Cardiac muscle cell (in vitro differentiated cells and primary cell): ENCODE measurements around the gene INTS3. TPM values are rescaled to one million over a fixed set of nuclear protein-coding genes. Genes with fewer than 3 reads are reported as not detected.

Source experiments
- DNase-seq, 2 donors: peaks; one replicate each; pipeline versions ENCODE4 v3.0.0 to v3.0.0-alpha.2; 2010 to 2017; ENCODE audit warnings: low read depth in 1 of 2, low spot score in 1 of 2
- H3K27ac ChIP-seq: fragments of 200-600 bp; sonication (generic); 2 replicates; pipeline ENCODE4 v1.5.1; 2016
- H3K27me3 ChIP-seq: fragments of 200-600 bp; sonication (generic); 2 replicates; pipeline ENCODE4 v1.6.0; 2016; ENCODE audit warnings: control low read depth
- H3K36me3 ChIP-seq: fragments of 200-600 bp; sonication (generic); 2 replicates; pipeline ENCODE4 v1.5.1; 2016; ENCODE audit warnings: control low read depth
- H3K4me1 ChIP-seq: fragments of 200-600 bp; sonication (generic); 2 replicates; pipeline ENCODE4 v1.8.1; 2017; ENCODE audit warnings: low read depth, mild to moderate bottlenecking, mixed run types
- H3K4me3 ChIP-seq: fragments of 200-600 bp; sonication (generic); 2 replicates; pipeline ENCODE4 v1.5.1; 2016; ENCODE audit warnings: mild to moderate bottlenecking
- H3K9me3 ChIP-seq: fragments of 200-600 bp; sonication (generic); 2 replicates; pipeline ENCODE4 v1.5.1; 2017; ENCODE audit warnings: low read depth, mild to moderate bottlenecking, control low read depth
- polyA plus RNA-seq: library from polyadenylated mRNA; unstranded; fragments of >200 nt; fragmentation: Nextera tagmentation; extraction: Ambion mirVana; gene quantifications from 2 replicates; pipeline ENCODE4 v1.2.1, GENCODE V29; 2016
- total RNA-seq: library from RNA; depleted of rRNA; stranded (reverse); fragments of >200 nt; gene quantifications from 2 replicates; pipeline ENCODE4 v1.2.3, GENCODE V29; 2016
- TF ChIP-seq, protein P1 (sequence below): IDR thresholded peaks from 2 replicates; pipeline ENCODE4 v1.5.1; 2012; ENCODE audit warnings: low read depth, mild to moderate bottlenecking, low read length

The INTS3 gene
- total and polyA plus RNA-seq, 2 experiments from 2014 or later, result 39.7 to 73.5 TPM

GRCh38 chr1:153803470-153804056 is 75.7 kb downstream of the INTS3 start:
- peaks cover 6% of the 10 kb centered on the region for H3K36me3 ChIP-seq
- no peaks in the 10 kb centered on the region for H3K27me3 ChIP-seq
- peak overlapping the region; percentile 51 for H3K27ac ChIP-seq
- no peak overlapping the region for H3K4me3 ChIP-seq
- no peak for DNase-seq
- H3K4me1 ChIP-seq, result peaks cover 23% of the 10 kb centered on the region
- no peaks in the 10 kb centered on the region for H3K9me3 ChIP-seq
- TF ChIP-seq, protein P1, sequence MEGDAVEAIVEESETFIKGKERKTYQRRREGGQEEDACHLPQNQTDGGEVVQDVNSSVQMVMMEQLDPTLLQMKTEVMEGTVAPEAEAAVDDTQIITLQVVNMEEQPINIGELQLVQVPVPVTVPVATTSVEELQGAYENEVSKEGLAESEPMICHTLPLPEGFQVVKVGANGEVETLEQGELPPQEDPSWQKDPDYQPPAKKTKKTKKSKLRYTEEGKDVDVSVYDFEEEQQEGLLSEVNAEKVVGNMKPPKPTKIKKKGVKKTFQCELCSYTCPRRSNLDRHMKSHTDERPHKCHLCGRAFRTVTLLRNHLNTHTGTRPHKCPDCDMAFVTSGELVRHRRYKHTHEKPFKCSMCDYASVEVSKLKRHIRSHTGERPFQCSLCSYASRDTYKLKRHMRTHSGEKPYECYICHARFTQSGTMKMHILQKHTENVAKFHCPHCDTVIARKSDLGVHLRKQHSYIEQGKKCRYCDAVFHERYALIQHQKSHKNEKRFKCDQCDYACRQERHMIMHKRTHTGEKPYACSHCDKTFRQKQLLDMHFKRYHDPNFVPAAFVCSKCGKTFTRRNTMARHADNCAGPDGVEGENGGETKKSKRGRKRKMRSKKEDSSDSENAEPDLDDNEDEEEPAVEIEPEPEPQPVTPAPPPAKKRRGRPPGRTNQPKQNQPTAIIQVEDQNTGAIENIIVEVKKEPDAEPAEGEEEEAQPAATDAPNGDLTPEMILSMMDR, result no peak

- Histone ChIP-seq H3K36me3 (peaks cover 10% of the 10 kb centered on the region), H3K4me3 (no peak overlapping the region), H3K27me3 (no peaks in the 10 kb centered on the region), H3K9me3 (no peaks in the 10 kb centered on the region), H3K4me1 (peaks cover 23% of the 10 kb centered on the region), H3K27ac (peak overlapping the region; percentile 55)
- peak in 1 of 2 donors; percentile 21 for DNase-seq
- TF ChIP-seq, protein P1, result no peak
Observed at GRCh38 chr1:153804112-153804511, 76.3 kb downstream of the INTS3 start.

GRCh38 chr1:153805042-153805745 is 77.3 kb downstream of the INTS3 start:
- peak overlapping the region; percentile 55 for H3K27ac ChIP-seq
- H3K9me3 ChIP-seq, result no peaks in the 10 kb centered on the region
- no peaks in the 10 kb centered on the region for H3K27me3 ChIP-seq
- H3K36me3 ChIP-seq, result peaks cover 18% of the 10 kb centered on the region
- peak; percentile 17 to 75 for DNase-seq
- TF ChIP-seq, protein P1, result no peak
- no peak overlapping the region for H3K4me3 ChIP-seq
- H3K4me1 ChIP-seq, result peaks cover 23% of the 10 kb centered on the region

GRCh38 chr1:153805886-153806719 is 78.3 kb downstream of the INTS3 start:
- H3K27ac ChIP-seq, result peak overlapping the region; percentile 55
- TF ChIP-seq, protein P1, result no peak
- H3K4me3 ChIP-seq, result no peak overlapping the region
- H3K27me3 ChIP-seq, result no peaks in the 10 kb centered on the region
- peak in 1 of 2 donors; percentile 18 for DNase-seq
- peaks cover 23% of the 10 kb centered on the region for H3K4me1 ChIP-seq
- peaks cover 27% of the 10 kb centered on the region for H3K36me3 ChIP-seq
- H3K9me3 ChIP-seq, result no peaks in the 10 kb centered on the region

DNA sequence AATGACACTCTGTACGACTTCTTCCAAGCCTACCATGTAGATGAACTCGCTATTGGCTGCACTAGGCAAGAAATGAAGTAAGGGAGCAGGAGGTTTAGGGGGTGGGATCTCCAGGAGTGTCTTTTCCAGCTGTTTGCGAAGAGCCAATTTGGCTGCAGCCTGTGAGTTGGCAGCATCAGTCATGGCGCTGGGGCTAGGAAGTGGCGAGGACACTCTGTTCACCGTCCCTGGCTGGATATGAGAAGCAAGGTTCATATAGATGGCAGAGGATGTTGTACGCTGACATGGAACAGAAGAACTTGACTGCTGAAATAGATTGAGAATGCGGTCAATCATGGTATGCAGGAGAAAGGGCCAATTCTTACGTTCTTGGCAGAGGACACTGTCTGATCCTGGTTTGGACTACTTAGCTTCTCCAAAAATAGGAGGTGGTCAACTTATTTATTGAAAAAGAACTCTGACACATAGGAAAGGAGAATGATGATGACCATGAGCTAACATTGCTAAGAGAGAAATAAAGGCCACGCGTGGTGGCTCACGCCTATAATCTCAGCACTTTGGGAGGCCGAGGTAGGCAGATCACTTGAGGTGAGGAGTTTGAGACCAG is 88.5 kb downstream of the INTS3 start:
- peak in 1 of 2 donors; percentile 14 for DNase-seq
- peaks cover 55% of the 10 kb centered on the region for H3K36me3 ChIP-seq
- H3K27ac ChIP-seq, result no peak overlapping the region
- no peaks in the 10 kb centered on the region for H3K27me3 ChIP-seq
- no peak overlapping the region for H3K4me3 ChIP-seq
- TF ChIP-seq, protein P1, result no peak
- H3K9me3 ChIP-seq, result no peaks in the 10 kb centered on the region
- peaks cover 4% of the 10 kb centered on the region for H3K4me1 ChIP-seq
